NCI-H2171 (cell line): Measurements from ENCODE around the gene IFT80.
A peak's percentile ranks its signal among the peaks of the same experiment; 100 is the strongest.
"Not testable (repeated sequence)": the region's sequence is repeated elsewhere in the genome, so short reads cannot be mapped to it uniquely, and the experiment has no call there.

ENCODE experiments used
- DNase-seq: peaks from one replicate; lab custom pipeline; 2025; lab: John Stamatoyannopoulos, UW

Gene IFT80

DNA sequence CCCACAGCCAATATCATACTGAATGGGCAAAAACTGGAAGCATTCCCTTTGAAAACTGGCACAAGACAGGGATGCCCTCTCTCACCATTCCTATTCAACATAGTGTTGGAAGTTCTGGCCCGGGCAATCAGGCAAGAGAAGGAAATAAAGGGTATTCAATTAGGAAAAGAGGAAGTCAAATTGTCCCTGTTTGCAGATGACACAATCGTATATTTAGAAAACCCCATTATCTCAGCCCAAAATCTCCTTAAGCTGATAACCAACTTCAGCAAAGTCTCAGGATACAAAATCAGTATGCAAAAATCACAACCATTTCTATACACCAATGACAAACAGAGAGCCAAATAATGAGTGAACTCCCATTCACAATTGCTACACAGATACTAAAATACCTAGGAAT, 36.1 kb downstream of the IFT80 start:
- not testable (repeated sequence) for DNase-seq

DNA sequence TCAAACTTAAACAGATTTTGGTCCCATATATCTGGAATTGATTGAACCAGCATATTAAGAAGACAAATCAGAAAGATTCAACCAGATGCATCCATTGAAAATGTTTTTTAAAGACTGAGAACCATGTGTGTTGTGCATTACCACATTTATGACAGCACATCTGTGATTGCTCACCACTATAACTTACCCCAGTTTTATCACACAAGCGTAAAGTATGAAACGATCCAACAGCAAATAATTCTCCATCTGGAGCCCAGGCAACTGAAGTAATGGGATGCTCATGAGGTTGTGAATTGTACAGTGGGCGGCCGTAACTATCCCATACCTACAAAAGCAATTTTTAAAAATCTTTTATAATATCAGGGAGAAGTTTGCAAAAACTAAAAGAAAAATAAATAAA, 43.2 kb downstream of the IFT80 start:
- DNase-seq = no peak

DNA sequence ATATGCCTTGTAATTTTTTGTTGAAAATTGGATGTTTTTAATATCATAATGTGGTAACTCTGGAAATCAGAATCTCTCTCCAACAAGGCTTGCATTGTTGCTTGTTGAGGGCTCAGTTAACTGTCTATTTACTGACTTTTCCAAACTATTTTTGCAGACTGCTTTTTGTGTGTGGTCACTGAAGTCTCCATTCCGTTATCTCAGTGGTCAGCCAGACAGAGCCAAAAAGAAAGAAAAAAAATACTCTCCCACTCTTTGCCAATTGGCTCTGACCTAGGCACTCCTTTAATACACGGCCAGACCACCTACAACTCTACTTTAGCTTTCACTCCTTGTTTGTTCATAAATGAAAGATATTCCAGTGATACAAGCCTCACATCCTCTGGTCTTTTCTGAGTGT, 52.5 kb downstream of the IFT80 start:
- DNase-seq = no peak

DNA sequence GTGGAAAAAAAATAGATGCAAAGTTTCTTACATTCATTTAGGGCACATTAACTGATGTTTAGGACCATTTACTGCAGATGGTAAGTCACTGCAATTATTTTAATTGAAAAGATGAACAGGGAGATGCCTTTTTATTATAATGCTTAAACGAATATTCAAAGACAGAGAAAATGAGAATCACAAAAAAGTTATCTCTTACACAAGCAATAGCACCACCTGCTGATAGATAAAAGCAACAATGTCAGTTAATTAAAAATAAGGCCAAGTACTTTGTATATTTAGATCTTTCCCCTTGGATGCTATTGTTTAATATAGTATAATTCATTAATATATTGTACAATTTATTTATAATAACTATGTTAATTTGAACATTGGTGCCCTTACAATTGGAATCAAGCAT, 55.9 kb downstream of the IFT80 start:
- peak; percentile 16 for DNase-seq

DNA sequence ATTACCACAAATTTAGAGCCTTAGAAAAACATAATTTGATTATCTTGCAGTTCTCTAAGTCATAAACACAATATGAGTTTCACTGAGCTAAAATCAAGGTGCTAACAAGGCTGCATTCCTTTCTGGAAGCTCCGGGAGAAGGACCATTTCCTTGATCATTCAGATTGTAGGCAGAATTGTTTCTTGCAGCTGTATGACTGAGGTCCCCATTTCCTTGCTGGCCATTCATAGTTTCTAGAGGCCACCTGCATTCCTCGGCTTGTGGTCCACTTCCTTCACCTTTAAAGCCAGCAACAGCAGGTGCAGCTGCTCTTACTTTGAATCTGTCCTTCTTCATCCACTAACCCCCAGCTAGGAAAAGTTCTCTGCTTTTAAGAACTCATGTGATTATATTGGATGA, 58.7 kb downstream of the IFT80 start:
- no peak for DNase-seq

DNA sequence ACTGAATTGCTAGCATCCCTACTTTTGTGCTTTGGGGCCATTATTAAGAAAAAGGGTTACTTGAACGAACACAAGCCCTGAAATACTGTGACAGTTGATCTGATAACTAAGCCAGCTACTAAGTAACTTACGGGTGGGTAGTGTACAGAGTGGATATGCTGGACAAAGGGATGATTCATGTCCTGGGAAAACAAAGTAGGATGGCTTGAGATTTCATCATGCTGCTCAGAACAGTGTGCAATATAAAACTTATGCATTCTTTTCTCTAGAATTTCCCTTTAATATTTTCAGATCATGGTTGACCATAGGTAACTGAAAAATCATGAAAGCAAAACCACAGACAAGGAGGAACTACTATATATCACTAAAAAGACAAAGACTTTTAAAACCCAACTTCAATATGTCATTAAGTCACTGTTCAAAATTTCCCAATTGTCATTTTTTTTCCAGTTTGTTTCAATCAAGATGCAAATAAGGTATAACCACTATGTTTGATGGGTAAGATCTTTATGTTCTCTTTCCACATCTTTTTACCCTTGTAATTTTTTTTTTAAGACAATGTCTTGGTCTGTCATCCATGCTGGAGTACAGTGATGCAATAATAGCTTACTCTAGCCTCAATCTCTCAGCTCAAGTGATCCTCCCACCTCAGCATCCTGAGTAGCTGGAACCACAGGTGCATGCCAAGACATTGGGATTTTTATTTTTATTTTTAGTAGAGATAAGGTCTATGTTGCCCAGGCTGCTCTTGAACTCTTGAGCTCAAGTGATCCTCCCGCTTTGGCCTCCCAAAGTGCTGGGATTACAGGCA, 67.7 kb downstream of the IFT80 start:
- no peak for DNase-seq

DNA sequence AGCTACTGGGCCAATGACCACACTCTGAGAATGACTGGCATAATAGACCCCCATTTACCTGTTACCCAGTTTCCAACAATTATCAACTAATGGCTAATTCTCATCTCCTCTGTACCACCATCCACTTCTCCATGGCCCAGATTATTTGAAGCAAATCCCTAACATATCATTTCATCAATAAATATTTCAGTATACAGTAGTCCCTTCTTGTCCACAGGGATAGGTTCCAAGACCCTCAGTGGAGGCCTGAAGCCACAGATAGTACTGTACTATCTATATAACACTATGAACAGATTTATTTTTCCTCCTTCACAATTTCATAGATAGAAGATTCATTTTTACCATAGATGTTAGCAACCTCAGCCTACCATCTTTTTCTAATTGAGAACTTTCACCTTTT, 68.3 kb downstream of the IFT80 start:
- DNase-seq = no peak

DNA sequence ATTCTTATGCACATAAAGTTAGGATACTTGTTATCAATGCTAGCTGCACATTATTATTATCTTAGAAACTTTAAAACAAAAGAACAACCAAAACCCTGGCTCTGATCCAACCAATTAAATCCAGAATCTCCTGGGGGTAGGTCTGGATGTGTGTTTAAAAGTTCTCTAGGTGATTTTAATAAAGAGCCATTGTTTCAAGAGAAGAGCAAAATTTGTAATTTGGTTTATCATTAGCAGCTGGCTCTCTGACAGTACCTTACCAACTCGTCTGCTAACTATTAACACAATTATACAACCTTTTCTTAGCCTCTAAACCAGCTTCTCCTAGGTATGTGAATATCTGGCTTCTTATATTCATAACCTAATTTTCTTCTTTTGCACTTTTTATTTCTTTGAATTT, 68.9 kb downstream of the IFT80 start:
- no peak for DNase-seq

DNA sequence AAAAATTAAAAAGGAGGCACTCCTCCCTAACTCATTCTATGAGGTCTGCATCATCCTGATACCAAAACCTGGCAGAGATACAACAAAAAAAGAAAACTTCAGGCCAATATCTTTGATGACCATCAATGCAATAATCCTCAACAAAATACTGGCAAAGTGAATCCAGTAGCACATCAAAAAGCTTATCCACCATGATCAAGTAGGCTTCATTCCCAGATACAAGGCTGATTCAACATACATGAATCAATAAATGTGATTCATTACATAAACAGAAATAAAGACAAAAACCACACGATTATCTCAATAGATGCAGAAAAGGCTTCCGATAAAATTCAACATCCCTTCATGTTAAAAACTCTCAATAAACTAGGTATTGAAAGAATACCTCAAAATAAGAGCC, 72.7 kb downstream of the IFT80 start:
- DNase-seq = not testable (repeated sequence)

DNA sequence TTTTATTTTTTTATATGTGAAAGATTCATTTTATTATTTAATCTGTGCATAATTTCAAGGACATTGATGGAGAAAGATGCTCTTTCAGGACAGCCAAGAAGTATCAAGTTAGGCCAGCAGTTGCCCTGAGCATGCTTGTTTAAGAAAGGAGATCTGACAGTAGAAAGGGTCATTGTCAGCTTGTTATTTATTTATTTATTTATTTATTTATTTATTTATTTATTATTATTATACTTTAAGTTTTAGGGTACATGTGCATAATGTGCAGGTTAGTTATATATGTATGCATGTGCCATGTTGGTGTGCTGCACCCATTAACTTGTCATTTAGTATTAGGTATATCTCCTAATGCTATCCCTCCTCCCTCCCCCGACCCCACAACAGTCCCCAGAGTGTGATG, 77.2 kb downstream of the IFT80 start:
- DNase-seq = not testable (repeated sequence)

DNA sequence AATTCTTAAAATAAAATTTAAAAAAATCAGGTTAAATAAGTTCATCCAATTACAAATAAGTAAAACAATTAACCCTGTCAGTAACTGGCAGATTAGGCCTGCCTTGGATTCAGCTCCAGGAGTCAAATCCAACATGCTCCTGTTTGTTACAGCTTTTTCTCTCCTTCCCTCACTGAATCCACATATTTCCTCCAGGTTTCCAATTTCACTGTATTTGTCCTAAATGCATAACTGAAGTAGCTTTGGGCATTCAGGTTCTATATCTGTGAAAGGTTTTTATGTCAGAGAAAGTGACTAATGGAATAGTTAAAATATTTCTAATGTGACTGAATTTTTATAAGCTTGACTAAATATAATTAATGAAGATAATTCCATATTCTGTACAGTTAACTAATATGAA, 79.7 kb downstream of the IFT80 start:
- DNase-seq = no peak

DNA sequence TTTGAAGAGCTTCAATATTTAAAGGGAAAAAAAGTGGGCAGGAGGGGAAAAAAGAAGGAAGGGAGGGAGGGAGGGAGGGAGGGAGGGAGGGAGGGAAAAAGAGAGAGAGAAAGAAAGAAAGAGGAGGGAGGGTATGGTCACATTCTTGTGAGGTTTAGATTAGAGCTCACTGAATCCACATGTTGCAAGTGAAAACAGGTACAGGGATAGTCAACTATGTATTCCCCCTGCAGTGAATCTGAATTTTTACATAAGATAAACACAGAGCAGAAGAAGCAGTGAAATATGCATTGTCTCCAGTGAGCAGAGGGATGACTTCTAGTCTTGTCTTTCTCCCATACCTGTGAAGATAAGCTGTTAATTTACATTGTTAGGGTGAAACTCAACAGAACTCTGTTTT, 84.0 kb downstream of the IFT80 start:
- no peak for DNase-seq

DNA sequence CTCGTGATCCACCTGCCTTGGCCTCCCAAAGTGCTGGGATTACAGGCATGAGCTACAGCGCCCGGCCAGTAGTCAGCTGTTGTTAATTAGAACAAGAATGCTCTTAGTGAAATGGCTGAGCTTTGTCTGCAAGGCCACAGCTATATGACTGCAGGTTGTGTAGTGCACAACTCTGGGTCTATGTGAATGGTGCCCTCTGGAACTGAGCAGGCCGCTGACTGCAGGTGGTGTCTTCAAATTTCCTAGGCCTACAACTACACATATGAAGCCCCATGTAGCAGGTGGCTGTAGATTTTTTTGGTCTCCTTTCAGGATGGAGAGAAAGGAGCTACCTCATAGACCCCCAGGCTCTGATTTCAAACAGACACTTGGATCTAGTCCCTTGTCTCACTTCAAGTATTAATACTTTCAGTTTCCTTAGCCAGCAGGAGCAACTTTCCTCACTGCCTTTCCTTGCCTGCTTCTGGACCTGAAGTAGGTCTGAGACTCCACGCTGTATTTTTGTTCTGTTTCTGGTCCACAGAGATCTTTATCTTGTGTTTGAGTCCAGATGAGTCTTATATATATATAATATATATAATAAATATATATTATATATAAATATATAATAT, 86.9 kb downstream of the IFT80 start:
- DNase-seq = no peak

DNA sequence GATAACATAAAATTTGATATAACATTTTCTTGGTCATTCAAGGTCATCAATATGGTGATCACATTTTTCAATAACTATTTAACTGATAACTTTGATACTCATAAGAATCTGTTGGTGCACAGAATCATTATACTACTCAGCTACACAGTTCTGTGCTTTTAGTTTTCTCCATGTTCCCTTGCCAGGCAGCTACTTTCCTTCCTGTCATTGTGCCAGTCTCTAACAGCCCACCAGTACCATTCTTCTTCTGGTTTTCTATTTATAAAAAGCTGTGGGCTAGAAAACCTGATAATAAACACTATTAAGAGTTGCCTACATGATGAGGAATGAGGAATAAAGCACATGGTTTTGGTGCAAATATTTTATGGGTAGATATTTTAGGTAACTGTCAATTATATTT, 96.2 kb downstream of the IFT80 start:
- DNase-seq = no peak

DNA sequence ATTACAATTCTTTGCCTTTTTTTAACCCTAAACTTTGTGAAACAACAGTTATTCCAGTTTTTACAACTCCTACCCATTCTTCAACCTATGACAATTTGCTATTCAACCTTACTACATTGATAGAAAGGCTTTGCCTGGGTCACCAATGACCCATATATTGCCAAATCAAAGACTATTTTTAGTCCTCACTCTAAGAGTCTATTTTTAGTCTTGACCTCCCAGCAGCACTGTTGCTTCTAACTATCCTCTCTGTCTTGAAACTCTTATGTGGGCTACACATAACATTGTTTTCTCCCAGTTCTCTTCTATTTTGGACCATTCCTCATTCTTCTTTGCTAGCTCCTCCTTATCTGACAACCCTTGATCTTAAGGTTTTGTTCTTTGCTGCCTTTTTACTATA, 102.4 kb downstream of the IFT80 start:
- DNase-seq = no peak

DNA sequence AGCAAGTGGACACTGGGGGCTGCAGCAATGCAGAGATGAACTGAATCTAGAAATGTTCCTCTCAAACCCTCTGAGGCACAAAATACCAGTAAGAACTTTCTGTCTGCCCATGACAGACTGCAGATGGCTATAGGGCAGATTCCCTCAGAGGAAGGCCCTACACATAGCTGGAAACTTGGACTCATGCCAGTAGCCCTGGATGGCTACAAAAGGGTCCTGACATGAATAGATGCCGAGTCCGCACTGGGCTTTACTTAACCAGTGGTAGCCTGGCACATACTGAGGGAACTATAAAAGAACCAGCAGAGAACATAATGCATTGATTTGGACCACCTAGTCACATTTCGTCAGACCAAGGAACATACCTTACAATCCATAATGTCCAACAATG, 107.1 kb downstream of the IFT80 start:
- no peak for DNase-seq

DNA sequence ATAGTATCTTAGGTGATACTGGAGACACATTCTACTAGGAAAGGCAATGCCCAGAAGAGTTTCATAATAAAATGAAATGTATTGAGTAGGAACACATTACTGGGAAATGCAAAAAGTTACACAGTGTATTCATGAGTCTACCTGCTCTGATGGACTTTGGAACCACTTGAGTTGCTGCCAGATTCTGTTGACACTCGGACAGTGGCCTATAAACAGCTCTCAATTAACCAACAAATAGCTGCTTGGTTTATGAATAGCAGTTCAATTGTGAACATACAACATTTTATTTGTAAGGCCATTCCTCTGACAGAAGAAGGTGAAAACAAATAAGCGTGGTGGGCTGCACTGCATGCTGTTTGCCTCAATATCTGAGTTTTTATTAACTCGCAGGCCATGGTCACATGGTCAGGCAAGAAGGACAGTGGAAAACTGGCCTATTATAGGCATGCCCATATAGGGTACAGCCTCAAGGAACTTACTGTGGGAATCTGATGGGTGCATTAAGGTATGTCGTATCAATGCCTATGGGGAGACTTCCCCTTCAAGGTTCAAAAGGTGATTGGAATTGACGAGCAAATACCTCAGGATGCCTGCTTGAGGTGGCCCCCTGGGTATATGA, 107.6 kb downstream of the IFT80 start:
- DNase-seq = no peak

DNA sequence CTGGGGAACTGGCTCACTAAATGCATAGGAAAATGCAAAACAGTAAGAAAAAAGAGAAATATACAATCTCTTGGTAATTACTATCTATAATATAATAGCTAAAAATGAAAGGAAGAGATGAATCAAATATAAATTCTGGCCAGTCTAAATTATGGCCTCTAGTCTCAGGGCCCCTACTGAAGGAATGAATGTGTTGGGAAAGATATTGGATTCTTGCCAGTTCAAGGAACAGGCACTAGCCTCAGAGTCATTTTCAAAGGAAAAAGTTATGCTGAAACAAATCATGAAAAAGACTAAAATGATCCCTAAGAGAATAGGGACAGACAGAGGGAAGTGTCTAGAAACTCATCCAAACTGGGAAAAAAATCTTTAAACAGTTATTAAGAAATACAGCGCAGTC, 111.4 kb downstream of the IFT80 start:
- no peak for DNase-seq

DNA sequence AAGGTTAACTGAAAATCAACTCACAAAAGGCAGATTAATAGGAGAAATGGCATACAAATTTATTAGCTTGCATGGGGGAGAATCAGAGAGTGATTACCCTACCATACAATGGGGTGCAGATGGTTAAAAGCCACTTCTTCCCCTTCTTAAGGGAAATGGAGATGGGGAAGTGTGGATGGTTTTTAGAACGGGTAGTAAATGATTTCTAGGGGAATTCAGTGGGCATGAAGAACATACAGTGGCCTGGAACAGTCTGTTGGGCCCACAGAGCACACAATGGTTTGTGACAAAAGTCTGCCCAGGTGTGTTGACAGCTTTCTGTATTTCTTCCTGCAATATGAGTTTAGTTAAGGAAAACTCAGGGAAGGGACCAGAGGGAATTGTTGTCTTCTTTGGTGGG, 112.8 kb downstream of the IFT80 start:
- DNase-seq = no peak

DNA sequence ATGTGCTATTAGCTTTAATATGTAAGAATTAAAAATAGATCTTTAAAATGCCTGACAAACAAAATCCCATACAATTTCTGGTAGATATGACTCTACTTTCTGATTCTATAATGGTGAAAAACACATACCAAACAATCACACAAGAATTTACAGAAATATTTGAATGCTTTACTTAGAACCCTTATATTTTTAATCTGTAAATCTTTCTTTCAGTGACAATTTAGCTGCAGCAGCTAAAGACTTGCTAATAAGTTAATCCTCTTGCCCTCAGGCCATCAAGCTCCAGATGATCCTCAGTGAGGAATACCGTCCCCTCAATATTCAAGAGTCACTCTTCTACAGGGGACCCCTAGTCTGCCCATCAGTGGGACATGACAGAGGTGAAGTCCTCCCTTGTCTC, 118.2 kb downstream of the IFT80 start:
- DNase-seq = no peak

DNA sequence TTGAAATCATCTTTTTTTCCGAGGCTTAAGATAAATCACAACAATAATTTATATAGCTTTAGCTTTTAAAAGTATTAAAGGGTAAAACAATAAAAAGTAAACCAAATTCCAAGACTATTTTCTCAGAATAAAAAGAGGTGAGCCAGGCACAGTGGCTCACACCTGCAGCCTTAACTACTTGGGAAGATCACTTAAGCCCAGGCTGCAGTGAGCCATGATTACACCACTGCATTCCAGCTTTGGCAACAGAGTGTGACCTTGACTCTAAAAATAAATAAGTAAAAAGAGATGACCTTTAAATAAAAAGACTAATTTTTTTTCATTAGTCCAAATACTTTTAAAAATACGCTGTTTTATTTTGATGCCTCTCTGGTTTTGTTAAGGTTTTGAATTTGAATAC, 119.4 kb downstream of the IFT80 start:
- no peak for DNase-seq

DNA sequence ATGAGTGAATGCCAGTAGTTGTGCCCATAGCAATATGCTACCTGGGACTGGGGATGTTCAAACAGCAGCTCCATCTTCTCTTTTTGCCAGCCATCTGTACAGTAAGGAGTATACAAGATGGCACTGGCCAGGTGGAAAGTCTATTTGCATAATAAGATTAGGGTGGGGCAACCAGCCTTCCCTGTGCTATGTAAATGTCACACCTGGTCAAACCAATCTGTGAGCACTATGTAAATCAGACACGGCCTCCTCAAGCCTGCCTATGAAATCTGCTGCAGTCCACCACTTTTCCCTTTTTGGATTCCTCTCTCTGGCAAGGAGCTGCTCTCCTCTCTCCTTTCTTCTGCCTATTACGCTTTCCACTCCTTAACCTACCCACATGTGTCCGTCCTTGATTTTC, 120.8 kb downstream of the IFT80 start:
- peak; percentile 79 for DNase-seq

DNA sequence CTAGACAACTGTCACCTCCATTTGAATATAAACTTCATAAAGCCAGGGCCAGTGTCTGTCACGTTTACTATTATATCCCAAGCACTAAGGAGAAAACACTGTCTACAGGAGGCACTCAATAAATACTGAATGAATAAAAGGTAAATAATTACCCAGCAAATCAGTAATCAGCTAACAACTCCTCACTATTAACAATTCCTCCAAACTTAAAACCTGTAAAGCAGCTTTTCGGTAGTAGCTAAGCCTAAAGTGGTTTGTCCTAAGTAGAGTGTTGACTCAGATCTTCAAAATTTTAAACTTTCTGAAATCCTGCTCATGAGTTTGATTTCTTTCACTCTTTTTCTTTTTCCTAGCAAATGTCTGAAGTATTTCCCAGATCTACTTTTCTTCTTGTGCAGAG, 133.9 kb downstream of the IFT80 start:
- no peak for DNase-seq
